Psoas muscle (tissue), 8 donors: ENCODE results near the gene RTN1. TPM values are rescaled to one million over a fixed set of nuclear protein-coding genes. Genes with fewer than 3 reads are reported as not detected.

Experiments
- ATAC-seq, 4 donors: fragments of 200-7000 bp; cut with Tn5 transposase; one replicate each; pipeline ENCODE4 v1.9.1; 2020; ENCODE audit warnings: moderate library complexity in 3 of 4, mild to moderate bottlenecking in 2 of 4
- DNase-seq, 2 donors: peaks; one replicate each; pipeline ENCODE4 v3.0.0-alpha.2; 2020
- H3K27ac ChIP-seq: fragments of 200-600 bp; one replicate; pipeline ENCODE4 v1.8.0; 2022
- H3K27me3 ChIP-seq, 3 donors: fragments of 200-600 bp in 1 of 3; one replicate each; pipeline versions ENCODE4 v1.6.1 to v1.8.0; 2013 to 2022; ENCODE audit warnings: low read length in 2 of 3, mild to moderate bottlenecking in 2 of 3, moderate library complexity in 1 of 3; ENCODE audit not compliant: insufficient read depth in 3 of 3
- H3K36me3 ChIP-seq, 2 donors: fragments of 200-600 bp in 1 of 2; one replicate each; pipeline versions ENCODE4 v1.6.1 to v1.8.0; 2013 to 2022; ENCODE audit warnings: low read depth in 1 of 2, mild to moderate bottlenecking in 1 of 2, moderate library complexity in 1 of 2; ENCODE audit not compliant: insufficient read depth in 1 of 2
- H3K4me1 ChIP-seq: fragments of 200-600 bp; one replicate; pipeline ENCODE4 v1.8.0; 2022
- H3K4me3 ChIP-seq: fragments of 200-600 bp; one replicate; pipeline ENCODE4 v1.8.0; 2022; ENCODE audit warnings: mild to moderate bottlenecking
- H3K9me3 ChIP-seq: fragments of 200-600 bp; one replicate; pipeline ENCODE4 v1.8.0; 2022
- CTCF ChIP-seq: fragments of 200-600 bp; IDR thresholded peaks from one replicate; pipeline ENCODE4 v1.8.0; 2022; ENCODE audit warnings: antibody characterized with exemption
- WGBS, 3 donors: extraction: QIAGEN DNeasy Blood & Tissue Kit; methylation state at CpG; one replicate each; pipeline versions ENCODE4 v1.1.6 to v1.1.7; 2013; 5-methylcytosine and 5-hydroxymethylcytosine counted together
- intact Hi-C, 2 donors: fragments of 100-400 bp; cut with DNase I; formaldehyde crosslinking; loops; one replicate each; pipeline versions ENCODE4 v1.11.0 to v1.14.2; 2022
- polyA plus RNA-seq, 3 donors: library from polyadenylated mRNA; stranded (reverse); fragments of 200-250 nt; gene quantifications; one replicate each; pipeline ENCODE4 v1.2.3, GENCODE V29; 2013
- total RNA-seq, 4 donors: library from RNA; stranded (reverse); fragmentation: NEBNext Ultra II Directional in 2 of 4; extraction: Animal tissue kit (Norgen Biotek cat#: 25700) in 2 of 4; gene quantifications; one replicate each; pipeline versions ENCODE4 v1.2.1 to v1.2.4, GENCODE V29; 2021 to 2023
- donor health status: healthy with polysubstance abuse.
- donor health status: DM: no; HTN: no; CAD: no; lungs with moderate emphysema.
- donor health status: Bipolar disorder and iron deficiency.
- donor health status: healthy.
- donor health status: DM: yes; HTN: yes; CAD: no.
- donor health status: DM: no; HTN: no; CAD: no.
- donor health status: DM: no; HTN: no; CAD: no.
- donor health status: DM: yes; HTN: yes; CAD: no.

RTN1 gene
- total and polyA plus RNA-seq, 7 donors, result 0.17 to 1.7 (median 0.74) TPM

GRCh38 chr14:59827401-59827800 lies 43.2 kb downstream of the RTN1 start:
- no peaks in the 10 kb centered on the region for H3K4me1 ChIP-seq
- ATAC-seq, result no peak

GRCh38 chr14:59826150-59826549 lies 44.4 kb downstream of the RTN1 start:
- no peaks in the 10 kb centered on the region for H3K4me1 ChIP-seq
- ATAC-seq, result no peak
- H3K9me3 ChIP-seq, result no peaks in the 10 kb centered on the region
- H3K27ac ChIP-seq, result no peak overlapping the region
- no peaks in the 10 kb centered on the region for H3K36me3 ChIP-seq
- TF ChIP-seq CTCF, result no peak
- no peak overlapping the region for H3K4me3 ChIP-seq
- H3K27me3 ChIP-seq, result no peaks in the 10 kb centered on the region
- DNase-seq, result no peak
- intact Hi-C loops, result no loop called here

More at GRCh38 chr14:59827401-59827800, 43.2 kb downstream of the RTN1 start:
- DNase-seq, result no peak
- H3K9me3 ChIP-seq, result no peaks in the 10 kb centered on the region
- H3K36me3 ChIP-seq, result no peaks in the 10 kb centered on the region
- WGBS, 3 donors, result 46 to 69% (median 64%) methylated on average over 3 of the region's 3 CpGs
- TF ChIP-seq CTCF, result no peak
- H3K27me3 ChIP-seq, result no peaks in the 10 kb centered on the region
- intact Hi-C loops, result no loop called here
- no peak overlapping the region for H3K4me3 ChIP-seq
- H3K27ac ChIP-seq, result no peak overlapping the region

GRCh38 chr14:59823179-59823578 lies 47.4 kb downstream of the RTN1 start:
- TF ChIP-seq CTCF, result no peak
- DNase-seq, result no peak
- 66 to 81% (median 74%) methylated on average over 1 of the region's 1 CpG for WGBS, 3 donors
- Histone ChIP-seq H3K36me3 (no peaks in the 10 kb centered on the region), H3K27ac (no peak overlapping the region), H3K9me3 (no peaks in the 10 kb centered on the region), H3K27me3 (no peaks in the 10 kb centered on the region), H3K4me1 (no peaks in the 10 kb centered on the region), H3K4me3 (no peak overlapping the region)
- no peak for ATAC-seq
- intact Hi-C loops, result no loop called here

- H3K36me3 ChIP-seq, result no peaks in the 10 kb centered on the region
- no peaks in the 10 kb centered on the region for H3K4me1 ChIP-seq
- H3K27me3 ChIP-seq, result no peaks in the 10 kb centered on the region
- H3K4me3 ChIP-seq, result no peak overlapping the region
- 94 to 96% (median 96%) methylated on average over 36 to 38 of the region's 38 CpGs for WGBS, 3 donors
- no peak for TF ChIP-seq CTCF
- DNase-seq, result peak in 1 of 2 donors; percentile 50
- no peak overlapping the region for H3K27ac ChIP-seq
- intact Hi-C loops, result no loop called here
- no peak for ATAC-seq
- H3K9me3 ChIP-seq, result no peaks in the 10 kb centered on the region
Observed at GRCh38 chr14:59819446-59820088, 51.0 kb downstream of the RTN1 start.

- TF ChIP-seq CTCF, result no peak
- DNase-seq (no peak), ATAC-seq (no peak)
- intact Hi-C loops, result no loop called here
- no peaks in the 10 kb centered on the region for H3K27me3 ChIP-seq
- no peaks in the 10 kb centered on the region for H3K36me3 ChIP-seq
- WGBS, 3 donors, result 26 to 38% (median 34%) methylated on average over 3 of the region's 3 CpGs
- no peak overlapping the region for H3K27ac ChIP-seq
- no peak overlapping the region for H3K4me3 ChIP-seq
- H3K9me3 ChIP-seq, result no peaks in the 10 kb centered on the region
- H3K4me1 ChIP-seq, result no peaks in the 10 kb centered on the region
Observed at GRCh38 chr14:59816941-59817340, 53.6 kb downstream of the RTN1 start.
